ENCODE data around the gene MBD1.
"Not testable (repeated sequence)": the region's sequence is repeated elsewhere in the genome, so short reads cannot be mapped to it uniquely, and the experiment has no call there.

MBD1 gene

GRCh38 chr18:50276452-50276851, 4.9 kb downstream of the MBD1 start:
- H3K4me3 ChIP-seq (ENCODE audit: low read depth, low read length): no peak overlapping the region
- no peak for DNase-seq (ENCODE audit: low read depth)

GRCh38 chr18:50275503-50276036, 5.8 kb downstream of the MBD1 start:
- no peak overlapping the region for H3K4me3 ChIP-seq (ENCODE audit: low read depth, low read length)
- no peak for DNase-seq (ENCODE audit: low read depth)

GRCh38 chr18:50274941-50275340, 6.4 kb downstream of the MBD1 start:
- H3K4me3 ChIP-seq (ENCODE audit: low read depth, low read length): no peak overlapping the region
- DNase-seq (ENCODE audit: low read depth): no peak

GRCh38 chr18:50274044-50274442, 7.3 kb downstream of the MBD1 start:
- H3K4me3 ChIP-seq (ENCODE audit: low read depth, low read length): no peak overlapping the region
- no peak for DNase-seq (ENCODE audit: low read depth)

GRCh38 chr18:50273203-50274043, 7.9 kb downstream of the MBD1 start:
- H3K4me3 ChIP-seq (ENCODE audit: low read depth, low read length): no peak overlapping the region
- DNase-seq (ENCODE audit: low read depth): no peak

GRCh38 chr18:50272568-50272967, 8.8 kb downstream of the MBD1 start:
- no peak overlapping the region for H3K4me3 ChIP-seq (ENCODE audit: low read depth, low read length)
- no peak for DNase-seq (ENCODE audit: low read depth)

GRCh38 chr18:50268022-50268747, 13.1 kb downstream of the MBD1 start:
- no peak for DNase-seq (ENCODE audit: low read depth)
- peak overlapping the region; percentile 52 for H3K4me3 ChIP-seq (ENCODE audit: low read depth, low read length)

GRCh38 chr18:50266248-50266704, 15.0 kb downstream of the MBD1 start, which contains the start of gene CFAP53:
TSS of gene CFAP53 (minus strand) at chr18:50266495. CDS start at chr18:50266404, 91 bp downstream.
- peak within 1 kb of the TSS; percentile 75 for H3K4me3 ChIP-seq (ENCODE audit: low read depth, low read length)
- DNase-seq (ENCODE audit: low read depth): peak; percentile 61

GRCh38 chr18:50262977-50263376, 18.3 kb downstream of the MBD1 start:
- DNase-seq (ENCODE audit: low read depth): no peak
- H3K4me3 ChIP-seq (ENCODE audit: low read depth, low read length): no peak overlapping the region

- no peak for DNase-seq (ENCODE audit: low read depth)
- no peak overlapping the region for H3K4me3 ChIP-seq (ENCODE audit: low read depth, low read length)
Observed at GRCh38 chr18:50250935-50251334, 30.4 kb downstream of the MBD1 start.

- no peak for DNase-seq (ENCODE audit: low read depth)
- no peak overlapping the region for H3K4me3 ChIP-seq (ENCODE audit: low read depth, low read length)
Observed at GRCh38 chr18:50249576-50249975, 31.7 kb downstream of the MBD1 start.

GRCh38 chr18:50247561-50247960, 33.8 kb downstream of the MBD1 start:
- no peak for DNase-seq (ENCODE audit: low read depth)
- no peak overlapping the region for H3K4me3 ChIP-seq (ENCODE audit: low read depth, low read length)

- not testable (repeated sequence) for H3K4me3 ChIP-seq (ENCODE audit: low read depth, low read length); DNase-seq (ENCODE audit: low read depth)
Observed at GRCh38 chr18:50241768-50242167, 39.6 kb downstream of the MBD1 start.

- DNase-seq (ENCODE audit: low read depth): no peak
- H3K4me3 ChIP-seq (ENCODE audit: low read depth, low read length): no peak overlapping the region
Observed at GRCh38 chr18:50240080-50240563, 41.2 kb downstream of the MBD1 start.

- no peak for DNase-seq (ENCODE audit: low read depth)
- H3K4me3 ChIP-seq (ENCODE audit: low read depth, low read length): no peak overlapping the region
Observed at GRCh38 chr18:50232419-50232818, 48.9 kb downstream of the MBD1 start.

- H3K4me3 ChIP-seq (ENCODE audit: low read depth, low read length): no peak overlapping the region
- DNase-seq (ENCODE audit: low read depth): no peak
Observed at GRCh38 chr18:50231621-50232020, 49.7 kb downstream of the MBD1 start.

GRCh38 chr18:50220249-50220648, 61.1 kb downstream of the MBD1 start:
- DNase-seq (ENCODE audit: low read depth); H3K4me3 ChIP-seq (ENCODE audit: low read depth, low read length): not testable (repeated sequence)

All from skeletal muscle cell (primary cell).